HCT116 (cell line): ENCODE data around the gene GTF3C1. TPM values are rescaled to one million over a fixed set of nuclear protein-coding genes. Genes with fewer than 3 reads are reported as not detected.
"Not testable (repeated sequence)": the region's sequence is repeated elsewhere in the genome, so short reads cannot be mapped to it uniquely, and the experiment has no call there.

Experiments used
- ATAC-seq: fragments of 200-7000 bp; cut with Tn5 transposase; 2 replicates; pipeline ENCODE4 v1.9.1; 2020; ENCODE audit warnings: mild to moderate bottlenecking, moderate library complexity
- BruUV-seq: library from RNA; stranded (reverse); fragments of 400-500 nt; replicated peaks from 2 replicates; lab custom pipeline; 2021; lab: Mats Ljungman, UMichigan
- CTCF ChIA-PET: fragments of 300-600 bp; sonication (Branson Sonifier 250); formaldehyde crosslinking; loops from one replicate; lab custom pipeline; 2021; ENCODE audit warnings: antibody characterized with exemption; lab: Charles Lee
- POLR2A ChIA-PET: fragments of 300-600, 350-600 bp; sonication (Branson Sonifier 250); formaldehyde crosslinking; loops from one replicate; lab custom pipeline; 2021; ENCODE audit warnings: antibody characterized with exemption; lab: Charles Lee
- RAD21 ChIA-PET, 2 experiments: fragments of 300-600 bp; sonication (Branson Sonifier 250); formaldehyde crosslinking; loops; one replicate each; lab custom pipeline; 2023; ENCODE audit warnings: low total read pairs in 2 of 2; ENCODE audit not compliant: uncharacterized antibody in 2 of 2, unreplicated experiment in 2 of 2, low non-redundant PET in 1 of 2; lab: Charles Lee
- DNase-seq: peaks from one replicate; pipeline ENCODE4 v3.0.0-alpha.2; 2010; ENCODE audit warnings: low read depth, low spot score
- H2AFZ ChIP-seq: fragments of 200-600 bp; shearing (Covaris generic), sonication (generic); 2 replicates; pipeline ENCODE4 v1.6.1; 2017; ENCODE audit warnings: low read depth, mixed run types, mixed read lengths, antibody characterized with exemption, low read length; ENCODE audit not compliant: poor library complexity, severe bottlenecking
- H3K27ac ChIP-seq: 2 replicates; pipeline ENCODE4 v1.5.1; 2012; ENCODE audit warnings: low read depth, low read length
- H3K27me3 ChIP-seq: fragments of 200-600 bp; sonication (generic); 2 replicates; pipeline ENCODE4 v1.6.1; 2016; ENCODE audit warnings: mixed run types, low read length, mixed read lengths; ENCODE audit not compliant: insufficient read depth
- H3K36me3 ChIP-seq, 2 experiments: fragments of 200-500 bp in 1 of 2; fragments of 200-600 bp in 1 of 2; sonication (Bioruptor generic) in 1 of 2; sonication (generic) in 1 of 2; 2 replicates each; pipeline versions ENCODE4 v1.5.1 to v1.6.1; 2014 to 2016; ENCODE audit warnings: low read length in 2 of 2, inconsistent platforms in 1 of 2, mixed read lengths in 1 of 2, mixed run types in 1 of 2; ENCODE audit not compliant: insufficient read depth in 2 of 2, control insufficient read depth in 1 of 2
- H3K4me1 ChIP-seq, 2 experiments: fragments of 200-600 bp in 1 of 2; sonication (generic) in 1 of 2; 2 replicates each; pipeline versions ENCODE4 v1.5.1 to v1.6.1; 2012 to 2017; ENCODE audit warnings: low read length in 2 of 2, inconsistent platforms in 1 of 2, mild to moderate bottlenecking in 1 of 2, mixed read lengths in 1 of 2, mixed run types in 1 of 2, moderate library complexity in 1 of 2; ENCODE audit not compliant: insufficient read depth in 2 of 2, control insufficient read depth in 1 of 2
- H3K4me2 ChIP-seq: fragments of 200-600 bp; sonication (generic); 2 replicates; pipeline ENCODE4 v1.6.1; 2017; ENCODE audit warnings: mixed run types, low read length, mixed read lengths
- H3K4me3 ChIP-seq, 2 experiments: fragments of 200-600 bp in 1 of 2; sonication (generic) in 1 of 2; replicated peaks in 1 of 2; 2 replicates each; pipeline ENCODE4 v1.5.1; 2011 to 2016; ENCODE audit warnings: low read length in 2 of 2, control low read depth in 1 of 2, low read depth in 1 of 2, mild to moderate bottlenecking in 1 of 2, mixed read lengths in 1 of 2, mixed run types in 1 of 2
- H3K79me2 ChIP-seq: fragments of 200-600 bp; sonication (generic); 2 replicates; pipeline ENCODE4 v1.6.1; 2017; ENCODE audit warnings: mild to moderate bottlenecking, mixed run types, low read length, moderate library complexity, mixed read lengths; ENCODE audit not compliant: insufficient read depth
- H3K9ac ChIP-seq: fragments of 200-600 bp; sonication (generic); 2 replicates; pipeline ENCODE4 v1.6.1; 2016; ENCODE audit warnings: low read length, mixed read lengths
- H3K9me2 ChIP-seq: fragments of 200-600 bp; sonication (generic), shearing (Covaris generic); 2 replicates; pipeline ENCODE4 v1.6.1; 2017; ENCODE audit warnings: mixed run types, mild to moderate bottlenecking, moderate library complexity; ENCODE audit not compliant: insufficient read depth
- H3K9me3 ChIP-seq, 2 experiments: fragments of 200-500 bp in 1 of 2; fragments of 200-600 bp in 1 of 2; sonication (Bioruptor generic) in 1 of 2; sonication (generic) in 1 of 2; 2 replicates each; pipeline ENCODE4 v1.6.1; 2014 to 2017; ENCODE audit warnings: low read length in 2 of 2, mixed read lengths in 2 of 2, inconsistent platforms in 1 of 2, low read depth in 1 of 2, mild to moderate bottlenecking in 1 of 2, mixed run types in 1 of 2, moderate library complexity in 1 of 2; ENCODE audit not compliant: control insufficient read depth in 1 of 2, insufficient read depth in 1 of 2
- H4K20me1 ChIP-seq: fragments of 200-600 bp; sonication (generic), shearing (Covaris generic); 2 replicates; pipeline ENCODE4 v1.6.1; 2017; ENCODE audit warnings: mixed run types, mild to moderate bottlenecking, moderate library complexity; ENCODE audit not compliant: insufficient read depth
- CBX3 ChIP-seq: IDR thresholded peaks from 2 replicates; pipeline ENCODE4 v1.6.1; 2012; ENCODE audit warnings: low read depth
- MAX ChIP-seq: IDR thresholded peaks from 2 replicates; pipeline ENCODE4 v1.6.1; 2012
- RAD21 ChIP-seq: IDR thresholded peaks from 2 replicates; pipeline ENCODE4 v1.6.1; 2012; ENCODE audit warnings: low read depth, mild to moderate bottlenecking
- SIN3A ChIP-seq: IDR thresholded peaks from 2 replicates; pipeline ENCODE4 v1.6.1; 2012; ENCODE audit warnings: low read depth
- ZNF274 ChIP-seq: fragments of 200-500 bp; sonication (Bioruptor generic); IDR thresholded peaks from 2 replicates; pipeline ENCODE4 v1.6.1; 2014; ENCODE audit warnings: mild to moderate bottlenecking, low read depth, low read length, inconsistent platforms
- intact Hi-C: fragments of 100-400 bp; cut with micrococcal nuclease; formaldehyde crosslinking; loops from 2 replicates; pipeline ENCODE4 v1.10.0; 2022
- total RNA-seq: library from RNA; stranded (reverse); gene quantifications from one replicate; pipeline ENCODE4 v1.2.1, GENCODE V29; 2021; ENCODE audit not compliant: unreplicated experiment
- TF ChIP-seq, protein P1 (sequence below): IDR thresholded peaks from 2 replicates; pipeline ENCODE4 v1.6.1; 2011; ENCODE audit warnings: mild to moderate bottlenecking, low read length, moderate library complexity; ENCODE audit not compliant: insufficient replicate concordance; ENCODE audit errors: extremely low read depth

The GTF3C1 gene
- total RNA-seq, 1 experiment from 2014 or later = 97.5 TPM

GRCh38 chr16:27571433-27572326 lies 22.0 kb upstream of the GTF3C1 start:
- ATAC-seq (no peak), DNase-seq (no peak)
- Histone ChIP-seq H3K79me2 (no peaks in the 10 kb centered on the region), H3K27me3 (no peaks in the 10 kb centered on the region), H3K36me3 (no peaks in the 10 kb centered on the region), H3K4me1 (peaks cover 0 to 2% of the 10 kb centered on the region in 2 experiments; a peak in 1 of 4 replicates), H3K27ac (no peak overlapping the region), H3K9me3 (no peaks in the 10 kb centered on the region), H2AFZ (no peak overlapping the region), H3K9me2 (no peaks in the 10 kb centered on the region), H3K9ac (no peak overlapping the region), H4K20me1 (no peaks in the 10 kb centered on the region), H3K4me3 (no peak overlapping the region), H3K4me2 (no peak overlapping the region)
- POLR2A ChIA-PET = no interaction called here
- intact Hi-C loops = no loop called here
- no TSS peak for BruUV-seq
- RAD21 ChIA-PET = no interaction called here
- CTCF ChIA-PET = no interaction called here
- TF ChIP-seq, protein P1, sequence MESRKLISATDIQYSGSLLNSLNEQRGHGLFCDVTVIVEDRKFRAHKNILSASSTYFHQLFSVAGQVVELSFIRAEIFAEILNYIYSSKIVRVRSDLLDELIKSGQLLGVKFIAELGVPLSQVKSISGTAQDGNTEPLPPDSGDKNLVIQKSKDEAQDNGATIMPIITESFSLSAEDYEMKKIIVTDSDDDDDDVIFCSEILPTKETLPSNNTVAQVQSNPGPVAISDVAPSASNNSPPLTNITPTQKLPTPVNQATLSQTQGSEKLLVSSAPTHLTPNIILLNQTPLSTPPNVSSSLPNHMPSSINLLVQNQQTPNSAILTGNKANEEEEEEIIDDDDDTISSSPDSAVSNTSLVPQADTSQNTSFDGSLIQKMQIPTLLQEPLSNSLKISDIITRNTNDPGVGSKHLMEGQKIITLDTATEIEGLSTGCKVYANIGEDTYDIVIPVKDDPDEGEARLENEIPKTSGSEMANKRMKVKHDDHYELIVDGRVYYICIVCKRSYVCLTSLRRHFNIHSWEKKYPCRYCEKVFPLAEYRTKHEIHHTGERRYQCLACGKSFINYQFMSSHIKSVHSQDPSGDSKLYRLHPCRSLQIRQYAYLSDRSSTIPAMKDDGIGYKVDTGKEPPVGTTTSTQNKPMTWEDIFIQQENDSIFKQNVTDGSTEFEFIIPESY = no peak
- TF ChIP-seq RAD21 (no peak), MAX (no peak), SIN3A (no peak), ZNF274 (no peak), CBX3 (no peak)
- TF ChIP-seq, all 23 proteins: peak for 0

DNA sequence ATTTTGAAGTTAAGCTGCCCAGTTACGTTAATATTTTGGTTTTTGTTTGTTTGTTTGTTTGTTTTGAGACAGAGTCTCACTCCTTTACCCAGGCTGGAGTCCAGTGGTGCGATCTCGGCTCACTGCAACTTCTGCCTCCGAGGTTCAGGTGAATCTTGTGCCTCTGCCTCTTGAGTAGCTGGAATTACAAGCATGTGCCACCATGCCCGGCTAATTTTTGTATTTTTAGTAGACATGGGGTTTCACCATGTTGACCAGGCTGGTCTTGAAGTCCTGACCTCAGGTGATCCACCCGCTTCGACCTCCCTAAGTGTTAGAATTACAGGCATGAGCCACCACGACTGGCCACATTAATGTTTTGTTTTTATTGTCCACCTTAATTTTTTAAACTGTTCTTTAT lies 21.3 kb upstream of the GTF3C1 start:
- H4K20me1 ChIP-seq, BruUV-seq, H3K9me2 ChIP-seq, H3K36me3 ChIP-seq, POLR2A ChIA-PET, intact Hi-C loops, H3K4me3 ChIP-seq, H3K4me2 ChIP-seq, H3K4me1 ChIP-seq, H3K27ac ChIP-seq, ATAC-seq, H3K9me3 ChIP-seq, H3K79me2 ChIP-seq, RAD21 ChIA-PET, CTCF ChIA-PET, H3K9ac ChIP-seq, H3K27me3 ChIP-seq, H2AFZ ChIP-seq, DNase-seq: not testable (repeated sequence)
